ENCODE measurements around the gene ZNF275. TPM values are rescaled to one million over a fixed set of nuclear protein-coding genes. Genes with fewer than 3 reads are reported as not detected.
"Not testable (repeated sequence)": the region's sequence is repeated elsewhere in the genome, so short reads cannot be mapped to it uniquely, and the experiment has no call there.

ZNF275 gene
- polyA plus RNA-seq, 4 donors, result 18.7 to 22.2 (median 20.6) TPM

- DNase-seq (ENCODE audit: low read depth in 4 of 4, low spot score in 3 of 4), result no peak
Observed at GRCh38 chrX:153382563-153383482, 48.9 kb downstream of the ZNF275 start.

DNA sequence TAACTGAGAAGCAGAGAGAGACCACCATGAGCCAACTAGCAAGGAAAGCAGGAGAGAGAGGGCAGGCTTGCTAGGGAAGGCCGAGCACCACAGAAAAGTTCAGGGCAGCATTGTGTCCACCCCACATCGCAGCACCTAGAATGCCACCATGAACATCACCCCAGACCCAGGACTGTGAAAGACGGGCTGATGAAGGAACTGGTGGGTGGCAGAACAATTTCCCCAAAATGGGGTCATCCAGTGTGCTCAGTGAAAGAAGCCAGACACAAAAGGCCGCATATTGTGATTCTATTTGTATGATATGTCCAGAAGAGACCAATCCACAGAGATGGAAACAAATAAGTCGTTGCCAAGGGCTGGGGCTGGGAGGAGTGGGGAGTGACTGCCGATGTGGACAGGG, 50.4 kb downstream of the ZNF275 start:
- DNase-seq (ENCODE audit: low read depth in 4 of 4, low spot score in 3 of 4), result no peak

DNA sequence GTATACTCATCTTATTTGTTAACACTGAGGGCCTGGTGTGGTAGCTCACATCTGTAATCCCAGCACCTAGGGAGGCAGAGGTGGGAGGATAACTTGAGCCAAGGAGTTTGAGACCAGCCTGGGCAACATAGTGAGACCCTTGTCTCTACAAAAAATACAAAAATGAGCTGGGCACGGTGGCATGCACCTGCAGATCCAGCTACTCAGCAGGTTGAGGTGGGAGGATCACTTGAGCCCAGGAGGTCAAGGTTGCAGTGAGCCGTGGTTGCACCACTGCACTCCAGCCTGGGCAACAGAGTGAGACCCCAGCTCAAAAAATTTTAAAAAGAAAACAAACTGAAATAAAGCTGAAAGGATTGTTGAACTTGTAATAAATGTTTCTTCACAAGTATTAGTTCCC, 51.0 kb downstream of the ZNF275 start:
- DNase-seq (ENCODE audit: low read depth in 4 of 4, low spot score in 3 of 4), result not testable (repeated sequence)

GRCh38 chrX:153386097-153386496, 52.1 kb downstream of the ZNF275 start:
- DNase-seq (ENCODE audit: low read depth in 4 of 4, low spot score in 3 of 4), result no peak

DNA sequence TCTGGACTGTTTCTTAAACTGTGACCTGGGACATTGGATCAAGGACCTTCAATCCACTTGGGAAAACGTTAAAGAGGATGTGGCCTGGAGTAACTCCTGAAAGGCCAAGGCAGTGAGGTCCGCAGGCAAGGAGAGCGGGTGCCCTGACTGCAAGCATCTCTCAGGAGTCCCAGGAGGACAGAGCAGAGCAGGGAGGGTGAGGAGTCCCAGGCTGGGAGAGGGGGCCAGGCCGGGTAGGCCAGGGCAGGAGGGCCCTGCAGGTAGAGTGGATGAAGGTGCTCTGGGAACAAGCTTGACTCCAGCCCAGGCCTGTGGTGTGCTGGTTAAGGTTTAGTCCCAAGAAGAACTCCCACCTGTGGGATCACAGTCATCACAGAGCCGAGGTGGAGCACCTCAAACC, 53.4 kb downstream of the ZNF275 start:
- no peak for DNase-seq (ENCODE audit: low read depth in 4 of 4, low spot score in 3 of 4)

DNA sequence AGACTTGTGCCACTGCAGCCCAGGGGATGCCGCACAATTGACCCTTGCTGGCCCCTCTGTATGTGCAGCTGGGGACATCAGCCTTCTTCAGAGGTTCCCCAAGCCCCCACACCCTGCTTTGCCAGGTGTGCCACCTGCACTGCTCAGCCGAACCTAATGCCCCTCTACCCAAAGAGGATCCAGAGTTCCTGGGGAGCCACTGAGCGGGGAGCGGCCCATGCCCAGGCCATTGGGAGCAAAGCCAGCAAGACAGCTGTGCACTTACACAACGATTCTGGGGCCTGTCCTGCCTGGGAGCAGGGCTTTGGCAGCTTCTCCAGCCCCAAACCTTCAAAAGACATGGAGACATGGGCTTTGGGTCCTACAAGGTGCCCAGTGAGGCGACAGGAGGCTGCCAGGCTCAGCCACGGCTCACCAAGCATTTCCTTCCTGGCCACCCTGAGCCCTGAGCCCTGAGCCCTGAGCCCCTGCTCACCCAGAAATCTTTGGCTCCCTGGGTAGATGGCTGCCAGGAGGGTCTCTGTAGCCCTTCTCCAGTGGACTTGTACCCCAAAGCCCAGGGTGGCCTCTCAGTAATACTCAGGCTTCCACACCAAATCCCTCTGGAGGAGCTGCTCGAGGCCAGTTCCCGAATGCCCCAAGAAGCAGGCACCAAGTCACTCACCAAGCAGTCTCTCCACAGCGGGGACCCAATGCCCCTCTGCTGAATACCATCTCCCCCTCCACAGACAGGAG, 54.2 kb downstream of the ZNF275 start:
- DNase-seq (ENCODE audit: low read depth in 4 of 4, low spot score in 3 of 4), result no peak

DNA sequence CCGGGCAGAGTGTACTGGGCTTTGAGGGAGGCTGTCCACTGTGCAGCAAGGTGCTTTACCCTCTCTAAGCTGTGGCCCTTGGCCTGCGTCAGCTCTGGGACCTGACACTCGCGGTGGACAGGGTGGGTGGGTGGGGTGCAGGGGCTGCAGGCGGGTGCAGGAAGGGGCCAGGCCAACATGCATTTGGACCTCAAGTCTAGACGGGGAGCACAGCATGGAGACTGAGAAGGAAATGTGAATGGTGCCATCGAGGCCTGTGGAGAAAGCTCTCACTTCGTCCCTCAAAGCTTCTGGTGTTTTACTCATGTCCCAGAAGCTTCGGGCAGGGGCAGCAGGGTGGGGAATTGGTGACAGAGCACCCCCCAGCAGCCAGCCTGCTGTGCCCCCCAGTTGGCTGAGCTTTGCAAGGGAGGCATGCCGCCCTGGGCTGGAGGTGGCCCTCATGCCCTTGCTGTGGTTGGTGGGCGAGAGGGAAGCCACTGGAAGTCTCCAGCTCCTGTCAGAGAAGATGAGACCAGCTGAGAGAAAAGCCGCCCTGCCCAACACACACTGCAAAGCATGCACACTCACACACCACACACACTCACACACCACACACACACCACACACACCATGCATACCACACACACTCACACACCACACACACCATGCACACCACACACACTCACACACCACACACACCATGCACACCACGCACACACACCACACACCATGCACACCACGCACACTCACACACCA, 54.9 kb downstream of the ZNF275 start:
- DNase-seq (ENCODE audit: low read depth in 4 of 4, low spot score in 3 of 4), result no peak

DNA sequence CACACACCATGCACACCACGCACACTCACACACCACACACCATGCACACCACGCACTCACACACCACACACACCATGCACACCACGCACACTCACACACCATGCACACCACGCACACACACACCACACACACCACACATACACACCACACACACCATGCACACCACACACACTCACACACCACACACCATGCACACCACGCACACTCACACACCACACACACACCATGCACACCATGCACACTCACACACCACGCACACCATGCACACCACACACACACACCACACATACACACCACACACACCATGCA, 55.5 kb downstream of the ZNF275 start:
- DNase-seq (ENCODE audit: low read depth in 4 of 4, low spot score in 3 of 4), result not testable (repeated sequence)

- no peak for DNase-seq (ENCODE audit: low read depth in 4 of 4, low spot score in 3 of 4)
Observed at GRCh38 chrX:153392642-153393321, 58.8 kb downstream of the ZNF275 start.

GRCh38 chrX:153394612-153395011, 60.7 kb downstream of the ZNF275 start:
- no peak for DNase-seq (ENCODE audit: low read depth in 4 of 4, low spot score in 3 of 4)

DNA sequence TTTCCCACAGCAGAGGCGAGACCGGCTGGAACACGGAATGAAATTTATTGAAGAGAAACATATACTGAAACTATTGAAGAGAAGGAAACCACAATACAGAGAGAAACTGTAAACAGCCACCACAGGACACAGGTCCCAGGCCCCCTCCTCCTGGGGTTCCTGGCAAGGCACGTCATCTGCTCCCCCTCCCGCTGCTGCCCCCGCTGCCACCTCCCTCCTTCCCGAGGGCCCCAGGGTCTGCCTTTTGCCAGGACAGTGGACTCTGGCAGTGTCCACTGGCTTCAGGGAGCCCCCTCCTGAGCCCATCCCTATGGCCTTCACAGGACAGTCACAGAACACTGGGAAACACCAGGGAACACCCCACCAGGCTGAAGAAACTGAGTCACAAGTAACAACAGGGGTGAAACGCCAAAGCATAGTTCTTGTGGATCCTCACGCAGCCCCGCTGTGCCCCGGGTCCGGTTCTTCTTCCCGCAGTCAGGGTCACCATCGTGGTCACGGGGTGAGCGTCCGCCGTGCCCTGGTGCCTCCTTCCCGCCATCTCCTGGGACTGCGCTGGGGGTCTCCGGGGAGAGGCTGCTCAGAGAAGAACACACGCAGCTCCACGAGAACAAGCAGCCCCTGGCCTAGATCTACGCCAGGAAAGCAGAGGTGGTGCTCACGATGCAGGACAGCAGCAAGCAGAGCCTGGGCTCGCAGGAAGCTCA, 61.8 kb downstream of the ZNF275 start:
- no peak for DNase-seq (ENCODE audit: low read depth in 4 of 4, low spot score in 3 of 4)

DNA sequence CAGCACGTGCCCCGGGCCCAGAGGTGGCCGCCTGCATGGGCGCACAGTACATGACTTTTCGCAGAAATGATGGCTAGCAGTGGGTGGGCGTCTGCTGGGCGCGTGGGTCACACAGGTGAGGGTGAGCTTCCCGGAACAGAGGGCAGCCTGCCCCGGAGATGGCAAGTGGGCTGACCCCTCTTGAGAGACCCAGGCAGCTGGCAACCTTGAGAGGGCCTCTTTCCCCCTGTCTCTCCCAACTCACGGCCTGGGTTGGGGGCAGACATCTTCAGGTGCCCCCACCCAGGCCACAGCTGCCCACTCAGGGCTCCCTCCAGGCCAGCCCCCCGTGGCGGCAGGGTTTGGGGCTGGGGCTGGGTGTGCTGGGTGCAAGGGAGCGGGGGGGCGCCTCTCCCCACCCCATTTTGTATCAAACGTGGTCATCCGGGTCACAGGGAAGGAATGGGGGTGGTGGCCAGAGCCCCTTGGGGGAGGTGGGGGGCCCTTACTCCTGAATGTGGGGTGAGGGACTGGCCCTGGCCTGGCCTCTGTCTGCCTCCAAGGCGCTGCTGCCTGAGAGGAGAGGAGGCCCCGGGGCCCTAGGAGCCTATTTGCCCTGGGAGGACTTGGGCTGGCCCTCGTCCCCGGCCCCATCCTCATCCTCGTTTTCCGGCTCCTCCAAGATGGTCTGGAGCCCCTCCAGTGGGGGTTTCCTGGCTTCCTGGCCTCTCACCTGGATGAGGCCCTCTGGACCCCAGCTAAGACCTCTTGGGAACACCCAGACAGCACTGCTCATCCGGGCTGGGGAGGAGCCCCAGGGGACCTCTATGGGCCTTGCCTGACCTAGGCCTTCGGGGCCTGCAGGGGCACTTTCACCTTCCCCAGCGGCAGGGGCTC, 62.6 kb downstream of the ZNF275 start:
- no peak for DNase-seq (ENCODE audit: low read depth in 4 of 4, low spot score in 3 of 4)

DNA sequence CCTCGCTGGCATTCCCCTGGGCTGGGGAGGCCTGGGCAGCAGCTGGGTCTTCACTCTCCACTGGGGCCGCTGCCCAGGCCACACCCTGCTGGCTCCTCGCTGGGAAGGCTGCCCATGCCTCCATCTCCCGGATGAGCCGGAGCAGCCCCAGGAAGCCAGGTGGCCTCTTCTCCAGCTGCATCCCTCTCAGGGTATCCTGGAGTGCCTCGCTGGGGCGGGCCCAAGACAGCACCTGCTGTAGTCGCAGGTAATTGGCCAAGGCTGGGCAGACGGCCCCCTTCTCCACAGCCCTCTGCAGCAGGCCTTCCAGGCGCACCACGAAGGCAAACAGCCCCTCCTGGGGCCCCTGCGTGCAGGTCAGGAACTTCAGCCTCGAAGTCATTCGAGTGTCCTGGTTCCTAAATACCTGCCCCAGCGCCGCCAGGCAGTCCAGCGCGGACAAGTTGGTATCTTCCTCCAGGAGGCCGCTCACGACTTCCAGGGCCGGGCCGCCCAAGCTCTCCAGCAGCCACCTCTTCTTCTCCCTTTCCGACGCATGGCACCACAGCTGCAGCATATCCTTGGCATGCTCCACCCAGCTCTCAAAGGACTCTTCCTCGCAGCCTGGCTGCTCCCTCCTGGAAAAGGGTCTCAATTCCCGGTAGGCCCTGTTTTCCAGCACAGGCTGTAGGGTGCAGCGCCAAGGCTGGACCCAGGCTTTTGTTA, 63.5 kb downstream of the ZNF275 start:
- no peak for DNase-seq (ENCODE audit: low read depth in 4 of 4, low spot score in 3 of 4)

GRCh38 chrX:153398275-153398960, 64.5 kb downstream of the ZNF275 start:
- DNase-seq (ENCODE audit: low read depth in 4 of 4, low spot score in 3 of 4), result no peak

GRCh38 chrX:153400146-153401132, 66.5 kb downstream of the ZNF275 start:
- DNase-seq (ENCODE audit: low read depth in 4 of 4, low spot score in 3 of 4), result no peak

DNA sequence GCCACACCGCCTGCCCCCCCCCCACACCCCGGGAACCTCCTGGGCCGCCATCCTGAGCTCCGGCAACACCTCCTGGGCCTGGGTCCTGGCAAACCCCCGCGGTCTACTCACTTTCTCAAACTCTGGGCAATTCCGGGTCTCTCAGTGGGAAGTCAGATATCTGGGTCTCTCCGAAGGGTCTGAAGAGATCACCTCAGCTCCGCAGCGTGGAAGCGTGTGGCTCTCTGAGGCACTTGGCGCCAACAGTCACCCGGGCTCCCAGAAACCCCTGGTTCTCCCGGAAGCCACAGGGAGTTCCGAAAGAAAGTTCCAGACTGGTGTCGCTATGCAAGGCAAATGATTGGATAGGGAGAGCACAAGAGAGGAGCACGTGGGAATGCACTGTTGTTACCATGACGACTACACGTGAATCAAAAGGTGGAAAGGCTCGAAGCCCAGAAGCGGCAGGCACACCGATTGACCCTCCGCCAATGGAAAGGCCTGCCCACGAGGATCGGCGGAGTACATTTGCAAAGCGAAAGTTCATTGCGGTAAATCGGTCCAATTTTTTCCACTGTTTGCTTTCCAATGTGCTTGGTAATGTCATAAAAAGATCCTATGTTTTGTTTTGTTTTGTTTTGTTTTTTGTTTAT, 67.3 kb downstream of the ZNF275 start, which contains the start of gene PNMA6E:
TSS of gene PNMA6E (minus strand) at position 218 of the 632 bp plus-strand sequence. CDS start 2,501 bp downstream, outside the sequence.
- DNase-seq (ENCODE audit: low read depth in 4 of 4, low spot score in 3 of 4), result no peak

Measured in right renal pelvis (tissue), 4 donors.